ENCODE measurements around the gene AASDHPPT.

Gene AASDHPPT

GRCh38 chr11:106105986-106106385 lies 28.5 kb downstream of the AASDHPPT start:
- no peaks in the 10 kb centered on the region for H3K9me3 Mint-ChIP-seq (ENCODE audit: low read depth)
- H3K4me1 Mint-ChIP-seq (ENCODE audit: low read depth) = no peaks in the 10 kb centered on the region
- no peaks in the 10 kb centered on the region for H3K36me3 Mint-ChIP-seq
- H3K27me3 Mint-ChIP-seq = peaks cover 3% of the 10 kb centered on the region
- H3K4me3 Mint-ChIP-seq = no peak overlapping the region
- no peak overlapping the region for H3K27ac Mint-ChIP-seq

- Mint-ChIP-seq H3K27ac (no peak overlapping the region), H3K36me3 (no peaks in the 10 kb centered on the region), H3K9me3 (ENCODE audit: low read depth) (peaks cover 4% of the 10 kb centered on the region), H3K4me1 (ENCODE audit: low read depth) (no peaks in the 10 kb centered on the region), H3K4me3 (no peak overlapping the region), H3K27me3 (peaks cover 12% of the 10 kb centered on the region)
Observed at GRCh38 chr11:106121570-106122320, 44.3 kb downstream of the AASDHPPT start.

- peaks cover 11% of the 10 kb centered on the region for H3K27me3 Mint-ChIP-seq
- no peaks in the 10 kb centered on the region for H3K4me1 Mint-ChIP-seq (ENCODE audit: low read depth)
- no peaks in the 10 kb centered on the region for H3K36me3 Mint-ChIP-seq
- no peak overlapping the region for H3K27ac Mint-ChIP-seq
- no peak overlapping the region for H3K4me3 Mint-ChIP-seq
- no peaks in the 10 kb centered on the region for H3K9me3 Mint-ChIP-seq (ENCODE audit: low read depth)
Observed at GRCh38 chr11:106127604-106128003, 50.1 kb downstream of the AASDHPPT start.

- H3K4me1 Mint-ChIP-seq (ENCODE audit: low read depth) = no peaks in the 10 kb centered on the region
- no peak overlapping the region for H3K4me3 Mint-ChIP-seq
- no peaks in the 10 kb centered on the region for H3K9me3 Mint-ChIP-seq (ENCODE audit: low read depth)
- H3K27ac Mint-ChIP-seq = no peak overlapping the region
- H3K27me3 Mint-ChIP-seq = peaks cover 13% of the 10 kb centered on the region
- H3K36me3 Mint-ChIP-seq = no peaks in the 10 kb centered on the region
Observed at GRCh38 chr11:106128740-106129139, 51.3 kb downstream of the AASDHPPT start.

GRCh38 chr11:106131998-106132397 lies 54.5 kb downstream of the AASDHPPT start:
- no peak overlapping the region for H3K4me3 Mint-ChIP-seq
- H3K27ac Mint-ChIP-seq = no peak overlapping the region
- no peaks in the 10 kb centered on the region for H3K4me1 Mint-ChIP-seq (ENCODE audit: low read depth)
- no peaks in the 10 kb centered on the region for H3K36me3 Mint-ChIP-seq
- H3K27me3 Mint-ChIP-seq = peaks cover 18% of the 10 kb centered on the region
- no peaks in the 10 kb centered on the region for H3K9me3 Mint-ChIP-seq (ENCODE audit: low read depth)

DNA sequence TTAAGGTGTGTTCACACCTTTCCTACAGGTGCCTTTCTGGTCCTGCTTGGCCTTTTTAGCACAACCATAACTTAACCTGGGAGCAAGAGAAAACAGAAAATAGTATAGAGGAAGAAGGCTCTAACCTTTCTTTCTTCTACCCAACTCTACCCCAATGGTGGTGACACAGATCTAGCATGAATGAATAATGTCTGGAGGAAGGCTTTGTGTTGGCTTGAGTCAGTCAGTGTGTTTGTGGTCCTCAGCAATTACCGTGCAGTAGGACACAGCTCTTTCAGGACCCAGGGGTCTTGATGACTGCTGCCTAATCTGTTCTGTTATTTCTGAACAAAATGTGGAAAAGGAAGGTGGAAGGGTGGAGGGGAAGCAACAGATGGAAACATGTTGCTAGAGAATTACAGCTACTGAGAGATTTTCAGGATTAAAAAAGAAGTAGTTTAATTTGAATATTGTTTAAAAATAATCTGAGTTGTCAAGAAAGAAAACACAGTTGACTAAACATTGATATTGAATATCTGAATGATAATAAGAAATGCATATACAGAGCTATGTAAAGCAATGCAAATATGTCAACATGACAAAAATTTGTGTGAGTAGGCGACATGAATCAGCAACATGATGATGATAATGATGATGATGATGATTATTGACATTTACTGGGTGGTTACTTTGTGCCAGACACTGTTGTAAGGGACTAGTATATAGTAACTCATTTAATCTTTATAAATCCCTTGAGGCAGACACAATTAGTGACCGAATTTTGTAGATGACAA lies 55.3 kb downstream of the AASDHPPT start:
- no peaks in the 10 kb centered on the region for H3K4me1 Mint-ChIP-seq (ENCODE audit: low read depth)
- H3K27ac Mint-ChIP-seq = no peak overlapping the region
- H3K27me3 Mint-ChIP-seq = peaks cover 20% of the 10 kb centered on the region

DNA sequence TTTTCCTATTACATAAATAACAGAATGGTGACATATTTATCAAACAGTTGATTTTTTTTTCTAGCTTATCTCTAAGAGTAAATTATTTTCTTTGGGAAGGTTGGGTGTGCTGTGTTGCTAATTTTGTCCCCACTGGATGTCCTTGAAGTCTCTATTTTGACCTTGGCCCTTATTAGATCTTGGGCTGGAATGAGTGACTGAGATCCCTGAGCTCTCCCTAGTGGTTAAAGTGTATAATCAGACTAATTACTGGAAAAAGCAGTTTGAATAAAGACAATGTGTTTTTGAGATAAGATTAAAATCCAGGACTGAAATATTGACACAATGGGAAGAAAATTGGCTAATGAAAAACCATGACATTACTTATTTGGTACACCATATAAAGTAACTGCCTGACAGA lies 56.1 kb downstream of the AASDHPPT start:
- H3K4me1 Mint-ChIP-seq (ENCODE audit: low read depth) = no peaks in the 10 kb centered on the region
- H3K9me3 Mint-ChIP-seq (ENCODE audit: low read depth) = no peaks in the 10 kb centered on the region
- H3K27ac Mint-ChIP-seq = no peak overlapping the region
- H3K36me3 Mint-ChIP-seq = no peaks in the 10 kb centered on the region
- no peak overlapping the region for H3K4me3 Mint-ChIP-seq
- peaks cover 18% of the 10 kb centered on the region for H3K27me3 Mint-ChIP-seq

More for the DNA sequence above, 55.3 kb downstream of the AASDHPPT start:
- Mint-ChIP-seq H3K9me3 (ENCODE audit: low read depth) (no peaks in the 10 kb centered on the region), H3K4me3 (no peak overlapping the region), H3K36me3 (no peaks in the 10 kb centered on the region)

DNA sequence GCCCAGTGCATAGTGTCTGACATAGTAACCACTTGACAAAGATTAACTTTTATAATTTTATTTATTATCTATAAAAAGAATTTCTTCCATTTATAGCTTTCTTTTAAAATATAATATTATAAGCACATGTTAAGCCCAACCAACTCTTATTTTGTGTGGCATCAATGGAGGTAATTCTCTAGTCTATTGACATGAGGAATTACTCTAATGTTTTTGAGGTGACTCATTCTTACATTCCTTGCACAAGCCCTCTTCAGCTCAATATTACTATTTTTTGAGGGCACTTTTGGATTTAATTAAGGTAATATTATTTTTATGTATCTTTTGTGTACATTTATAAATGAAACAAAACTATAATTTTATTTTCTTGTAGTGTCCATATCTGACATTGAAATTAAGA lies 59.6 kb downstream of the AASDHPPT start:
- H3K9me3 Mint-ChIP-seq (ENCODE audit: low read depth) = no peaks in the 10 kb centered on the region
- peaks cover 16% of the 10 kb centered on the region for H3K27me3 Mint-ChIP-seq
- no peak overlapping the region for H3K4me3 Mint-ChIP-seq
- no peak overlapping the region for H3K27ac Mint-ChIP-seq
- H3K4me1 Mint-ChIP-seq (ENCODE audit: low read depth) = no peaks in the 10 kb centered on the region
- H3K36me3 Mint-ChIP-seq = no peaks in the 10 kb centered on the region

DNA sequence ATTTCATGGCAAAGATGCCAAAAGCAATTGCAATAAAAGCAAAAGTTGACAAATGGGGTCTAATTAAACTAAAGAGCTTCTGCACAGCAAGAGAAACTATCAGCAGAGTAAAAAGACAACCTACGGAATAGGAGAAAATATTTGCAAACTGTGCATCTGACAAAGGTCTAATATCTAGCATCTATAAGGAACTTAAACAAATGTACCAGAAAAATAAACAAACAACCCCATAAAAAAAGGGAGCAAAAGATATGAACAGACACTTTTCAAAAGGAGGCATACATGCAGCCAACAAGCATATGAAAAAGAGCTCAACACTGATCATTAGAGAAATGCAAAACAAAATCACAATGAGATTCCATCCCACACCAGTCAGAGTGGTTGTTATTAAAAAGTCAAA lies 60.3 kb downstream of the AASDHPPT start:
- H3K27me3 Mint-ChIP-seq = peaks cover 20% of the 10 kb centered on the region
- H3K27ac Mint-ChIP-seq = no peak overlapping the region
- H3K9me3 Mint-ChIP-seq (ENCODE audit: low read depth) = no peaks in the 10 kb centered on the region
- H3K4me3 Mint-ChIP-seq = no peak overlapping the region
- H3K4me1 Mint-ChIP-seq (ENCODE audit: low read depth) = no peaks in the 10 kb centered on the region
- H3K36me3 Mint-ChIP-seq = peaks cover 2% of the 10 kb centered on the region

All from activated naive CD8-positive, alpha-beta T cell (primary cell).